Stimulated activated naive B cell treated with anti-CD40 and anti-IgM and Interleukin-4, amounts not matched to agents 10 μg/mL and 1 μg/mL and 100 μg/mL, for 72 hours (primary cell): ENCODE data around the gene MED12L.

ENCODE experiments used
- ATAC-seq, 2 donors: fragments of 150-1000 bp; cut with Tn5 transposase; replicated peaks; 2 replicates each; pipeline ENCODE4 v1.10.0; 2021; ENCODE audit warnings: moderate library complexity in 1 of 2
- DNase-seq: peaks from one replicate; pipeline ENCODE4 v3.0.0; 2021
- H3K27ac Mint-ChIP-seq: one replicate; pipeline ENCODE4 v1.8.0; 2022; ENCODE audit warnings: mild to moderate bottlenecking, mixed read lengths
- H3K27me3 Mint-ChIP-seq, 2 donors: one replicate each; pipeline ENCODE4 v1.8.0; 2022; ENCODE audit warnings: mixed read lengths in 2 of 2
- H3K36me3 Mint-ChIP-seq, 2 donors: one replicate each; pipeline ENCODE4 v1.8.0; 2022; ENCODE audit warnings: mixed read lengths in 2 of 2, mild to moderate bottlenecking in 1 of 2
- H3K4me1 Mint-ChIP-seq, 2 donors: one replicate each; pipeline ENCODE4 v1.8.0; 2022; ENCODE audit warnings: mixed read lengths in 2 of 2, mild to moderate bottlenecking in 1 of 2
- H3K4me3 Mint-ChIP-seq, 2 donors: one replicate each; pipeline ENCODE4 v1.8.0; 2022; ENCODE audit warnings: mild to moderate bottlenecking in 2 of 2, mixed read lengths in 2 of 2, moderate library complexity in 1 of 2
- H3K9me3 Mint-ChIP-seq, 2 donors: one replicate each; pipeline ENCODE4 v1.8.0; 2022; ENCODE audit warnings: mixed read lengths in 2 of 2, mild to moderate bottlenecking in 1 of 2

The MED12L gene

GRCh38 chr3:151197228-151197627 lies 111.8 kb downstream of the MED12L start:
- H3K27me3 Mint-ChIP-seq, result no peaks in the 10 kb centered on the region
- H3K36me3 Mint-ChIP-seq, result peaks cover 3 to 5% of the 10 kb centered on the region in 2 donors
- H3K27ac Mint-ChIP-seq, result no peak overlapping the region
- H3K9me3 Mint-ChIP-seq, result no peaks in the 10 kb centered on the region
- H3K4me1 Mint-ChIP-seq, result peaks cover 7 to 10% of the 10 kb centered on the region in 2 donors
- no peak for ATAC-seq
- H3K4me3 Mint-ChIP-seq, result no peak overlapping the region
- DNase-seq, result no peak

GRCh38 chr3:151197981-151198767 lies 112.7 kb downstream of the MED12L start:
- H3K9me3 Mint-ChIP-seq, result no peaks in the 10 kb centered on the region
- peaks cover 1 to 5% of the 10 kb centered on the region in 2 donors for H3K36me3 Mint-ChIP-seq
- no peak overlapping the region for H3K27ac Mint-ChIP-seq
- DNase-seq (no peak), ATAC-seq (no peak)
- peaks cover 7 to 10% of the 10 kb centered on the region in 2 donors for H3K4me1 Mint-ChIP-seq
- H3K4me3 Mint-ChIP-seq, result no peak overlapping the region
- no peaks in the 10 kb centered on the region for H3K27me3 Mint-ChIP-seq

GRCh38 chr3:151198849-151199248 lies 113.4 kb downstream of the MED12L start:
- Mint-ChIP-seq H3K27me3 (no peaks in the 10 kb centered on the region), H3K9me3 (no peaks in the 10 kb centered on the region), H3K36me3 (peaks cover 1 to 5% of the 10 kb centered on the region in 2 donors), H3K27ac (no peak overlapping the region), H3K4me3 (no peak overlapping the region), H3K4me1 (peaks cover 7 to 12% of the 10 kb centered on the region in 2 donors)
- DNase-seq, result no peak
- no peak for ATAC-seq

GRCh38 chr3:151199554-151200438 lies 114.3 kb downstream of the MED12L start:
- Mint-ChIP-seq H3K36me3 (peaks cover 1 to 5% of the 10 kb centered on the region in 2 donors), H3K9me3 (no peaks in the 10 kb centered on the region), H3K4me3 (peak overlapping the region in 1 of 2 donors; percentile 22), H3K4me1 (peaks cover 9 to 21% of the 10 kb centered on the region in 2 donors), H3K27me3 (no peaks in the 10 kb centered on the region), H3K27ac (peak overlapping the region; percentile 45)
- peak in 1 of 2 donors; percentile 35 for ATAC-seq
- no peak for DNase-seq

- peaks cover 9 to 25% of the 10 kb centered on the region in 2 donors for H3K4me1 Mint-ChIP-seq
These were observed 115.1 kb downstream of the MED12L start for GRCh38 chr3:151200586-151200985.

GRCh38 chr3:151201051-151201730 lies 115.7 kb downstream of the MED12L start:
- peak overlapping the region in 1 of 2 donors; percentile 3 for H3K4me3 Mint-ChIP-seq
- peaks cover 9 to 25% of the 10 kb centered on the region in 2 donors for H3K4me1 Mint-ChIP-seq
- no peaks in the 10 kb centered on the region for H3K27me3 Mint-ChIP-seq
- ATAC-seq, result no peak
- H3K9me3 Mint-ChIP-seq, result no peaks in the 10 kb centered on the region
- no peak for DNase-seq
- H3K27ac Mint-ChIP-seq, result peak overlapping the region; percentile 2
- peaks cover 1 to 5% of the 10 kb centered on the region in 2 donors for H3K36me3 Mint-ChIP-seq

More at GRCh38 chr3:151200586-151200985, 115.1 kb downstream of the MED12L start:
- Mint-ChIP-seq H3K9me3 (no peaks in the 10 kb centered on the region), H3K27ac (no peak overlapping the region), H3K36me3 (peaks cover 1 to 5% of the 10 kb centered on the region in 2 donors), H3K4me3 (no peak overlapping the region), H3K27me3 (no peaks in the 10 kb centered on the region)
- DNase-seq (no peak), ATAC-seq (no peak)

- no peaks in the 10 kb centered on the region for H3K9me3 Mint-ChIP-seq
- ATAC-seq (peak; percentile 96 to 97), DNase-seq (peak; percentile 41)
- H3K4me1 Mint-ChIP-seq, result peaks cover 12 to 33% of the 10 kb centered on the region in 2 donors
- no peak within 1 kb of the TSS for H3K4me3 Mint-ChIP-seq
- H3K27me3 Mint-ChIP-seq, result peaks cover 0 to 5% of the 10 kb centered on the region in 2 donors
- H3K27ac Mint-ChIP-seq, result no peak within 1 kb of the TSS
- peaks cover 1 to 5% of the 10 kb centered on the region in 2 donors for H3K36me3 Mint-ChIP-seq
These were observed 117.6 kb downstream of the MED12L start, which contains the start of gene GPR171 for GRCh38 chr3:151203051-151203420. Gene GPR171 (minus strand): TSS chr3:151203216. CDS start chr3:151199386, 3,830 bp downstream.

- Mint-ChIP-seq H3K27ac (no peak overlapping the region), H3K36me3 (peaks cover 0 to under 1% of the 10 kb centered on the region in 2 donors), H3K9me3 (no peaks in the 10 kb centered on the region), H3K4me3 (no peak overlapping the region), H3K27me3 (peaks cover 0 to 5% of the 10 kb centered on the region in 2 donors), H3K4me1 (peaks cover 8 to 28% of the 10 kb centered on the region in 2 donors)
- ATAC-seq, result no peak
- DNase-seq, result no peak
These were observed 119.3 kb downstream of the MED12L start for GRCh38 chr3:151204530-151205402.

- H3K27me3 Mint-ChIP-seq, result peaks cover 0 to 5% of the 10 kb centered on the region in 2 donors
- peaks cover 9 to 25% of the 10 kb centered on the region in 2 donors for H3K4me1 Mint-ChIP-seq
- H3K4me3 Mint-ChIP-seq, result no peak overlapping the region
- H3K27ac Mint-ChIP-seq, result no peak overlapping the region
- no peak for DNase-seq
- ATAC-seq, result no peak
- no peaks in the 10 kb centered on the region for H3K9me3 Mint-ChIP-seq
- no peaks in the 10 kb centered on the region for H3K36me3 Mint-ChIP-seq
These were observed 120.0 kb downstream of the MED12L start for GRCh38 chr3:151205482-151205881.

GRCh38 chr3:151206201-151206600 lies 120.7 kb downstream of the MED12L start:
- no peak overlapping the region for H3K4me3 Mint-ChIP-seq
- ATAC-seq (no peak), DNase-seq (no peak)
- H3K36me3 Mint-ChIP-seq, result no peaks in the 10 kb centered on the region
- no peaks in the 10 kb centered on the region for H3K9me3 Mint-ChIP-seq
- H3K27ac Mint-ChIP-seq, result no peak overlapping the region
- peaks cover 0 to 5% of the 10 kb centered on the region in 2 donors for H3K27me3 Mint-ChIP-seq
- H3K4me1 Mint-ChIP-seq, result peaks cover 12 to 32% of the 10 kb centered on the region in 2 donors

GRCh38 chr3:151209654-151210053 lies 124.2 kb downstream of the MED12L start:
- H3K4me1 Mint-ChIP-seq, result peaks cover 8 to 34% of the 10 kb centered on the region in 2 donors
- H3K36me3 Mint-ChIP-seq, result no peaks in the 10 kb centered on the region

GRCh38 chr3:151210676-151211381 lies 125.4 kb downstream of the MED12L start:
- H3K27me3 Mint-ChIP-seq, result peaks cover 0 to 5% of the 10 kb centered on the region in 2 donors
- peak overlapping the region; percentile 38 for H3K27ac Mint-ChIP-seq
- H3K9me3 Mint-ChIP-seq, result no peaks in the 10 kb centered on the region
- peak overlapping the region; percentile 71 to 75 for H3K4me3 Mint-ChIP-seq
- peaks cover 8 to 29% of the 10 kb centered on the region in 2 donors for H3K4me1 Mint-ChIP-seq
- H3K36me3 Mint-ChIP-seq, result no peaks in the 10 kb centered on the region
- DNase-seq (no peak), ATAC-seq (peak; percentile 76 to 86)

More at GRCh38 chr3:151209654-151210053, 124.2 kb downstream of the MED12L start:
- Mint-ChIP-seq H3K4me3 (no peak overlapping the region), H3K9me3 (no peaks in the 10 kb centered on the region), H3K27ac (no peak overlapping the region), H3K27me3 (peaks cover 0 to 5% of the 10 kb centered on the region in 2 donors)
- no peak for ATAC-seq
- no peak for DNase-seq
